Hematopoietic multipotent progenitor cell (in vitro differentiated cells): ENCODE measurements around the gene DBET. TPM values are rescaled to one million over a fixed set of nuclear protein-coding genes. Genes with fewer than 3 reads are reported as not detected.
"Not testable (repeated sequence)": the region's sequence is repeated elsewhere in the genome, so short reads cannot be mapped to it uniquely, and the experiment has no call there.

Experiments
- DNase-seq, 3 donors: peaks; one replicate each; pipeline ENCODE4 v3.0.0-alpha.2; 2011 to 2015; ENCODE audit warnings: low read depth in 2 of 3, low spot score in 2 of 3
- total RNA-seq: library from RNA; depleted of rRNA; stranded (reverse); fragments of >200 nt; gene quantifications from one replicate; pipeline ENCODE4 v1.2.3, GENCODE V29; 2012

Gene DBET
- total RNA-seq, result not detected

DNA sequence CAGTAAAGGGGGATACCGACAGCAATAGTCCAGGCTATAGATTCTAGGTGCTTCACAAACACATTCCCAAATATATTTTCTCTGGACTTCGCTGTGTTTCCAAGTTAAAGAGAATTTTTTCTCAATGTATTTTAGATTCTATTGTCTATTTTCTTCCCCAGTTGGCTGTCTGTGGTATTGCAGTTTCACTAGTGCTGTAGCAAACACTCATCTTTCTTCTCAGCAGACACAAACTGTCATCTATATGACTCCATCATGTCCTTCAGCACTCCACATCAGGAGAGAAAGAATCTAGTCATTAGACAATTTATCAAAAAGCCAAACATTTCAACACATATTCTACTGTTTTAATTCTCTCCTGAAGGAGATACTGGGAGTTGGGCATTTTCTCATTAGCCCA lies at the start of gene DBET:
DBET (plus strand) TSS at position 161 of the 400 bp plus-strand sequence.
- not testable (repeated sequence) for DNase-seq

DNA sequence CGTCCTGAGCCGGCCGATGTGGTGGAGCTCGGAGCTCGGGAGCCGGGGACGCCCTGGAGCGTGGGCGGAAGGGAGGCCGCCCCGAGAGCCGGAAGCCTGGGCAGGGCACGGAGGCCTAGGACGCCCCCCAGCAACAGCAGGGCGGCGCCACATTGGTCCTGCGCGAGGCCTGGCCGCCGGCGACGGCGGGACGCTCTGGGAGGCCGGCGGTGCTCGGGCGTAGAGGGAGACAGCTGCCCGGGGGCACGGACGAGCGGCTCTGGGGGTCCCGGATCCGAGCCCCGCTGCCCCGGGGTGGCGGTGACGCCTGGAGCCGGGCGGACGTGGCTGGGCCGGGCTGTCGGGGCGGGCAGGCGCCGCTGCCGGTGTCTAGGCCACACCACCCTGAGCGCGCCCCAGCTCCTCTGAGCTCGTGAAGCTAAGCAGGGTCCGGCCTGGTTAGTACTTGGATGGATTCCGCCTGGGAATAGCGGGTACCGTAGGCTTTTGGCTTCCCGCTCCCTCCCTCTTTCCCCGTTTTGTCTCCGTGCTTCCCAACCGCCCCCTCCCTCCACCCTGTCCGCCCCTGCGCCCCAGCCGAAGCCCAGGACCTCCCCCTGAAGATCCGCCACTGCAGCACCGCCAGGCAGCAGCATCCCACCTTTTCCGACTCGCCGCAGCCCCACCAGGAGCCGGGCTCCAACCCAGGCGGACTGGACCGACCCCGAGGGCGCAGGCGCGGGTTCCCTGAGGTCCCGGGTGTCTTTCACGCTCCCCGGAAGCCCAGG lies 49.3 kb upstream of the DBET start:
- DNase-seq, result peak in 1 of 3 donors; percentile 17

DNA sequence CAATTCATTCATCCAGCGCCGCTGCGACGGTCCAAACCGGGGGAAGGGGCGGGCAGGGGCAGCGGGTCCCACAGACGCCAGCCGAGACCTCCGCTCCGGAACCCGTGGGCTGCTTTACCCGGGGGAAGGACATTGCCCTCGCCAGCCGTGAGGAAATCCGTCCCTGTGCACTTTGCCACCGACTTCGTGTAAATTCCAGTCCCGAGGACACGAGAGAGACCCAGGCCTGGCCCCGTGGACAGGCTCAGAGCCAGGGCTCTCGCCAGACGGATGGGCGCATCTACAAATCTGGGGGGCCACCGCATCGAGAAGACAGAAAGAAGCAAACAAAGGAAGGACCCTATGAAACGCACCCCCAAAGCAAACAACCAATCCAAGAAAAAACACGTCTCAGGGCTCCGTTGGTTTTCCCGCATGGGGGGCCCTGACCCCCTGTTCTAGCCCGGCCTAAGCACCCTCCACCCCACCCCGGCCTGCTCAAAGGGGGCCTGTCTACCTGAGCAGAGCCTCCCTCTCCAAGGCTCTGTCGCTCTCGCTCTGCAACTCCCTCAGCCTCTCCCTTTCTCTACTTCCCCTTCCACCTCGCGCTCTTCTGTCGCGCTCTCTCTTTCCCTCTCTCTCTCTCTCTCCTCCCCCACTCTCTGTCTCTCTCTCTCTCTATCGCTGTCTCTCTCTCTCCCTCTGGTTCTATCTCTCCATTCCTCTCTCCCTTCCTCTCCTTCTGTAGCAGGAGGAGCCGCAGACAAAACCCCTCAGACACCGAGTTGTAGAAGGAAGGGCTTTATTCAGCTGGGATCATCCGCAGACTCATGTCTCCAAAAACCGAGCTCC lies 48.5 kb upstream of the DBET start:
- DNase-seq, result peak in 1 of 3 donors; percentile 19

DNA sequence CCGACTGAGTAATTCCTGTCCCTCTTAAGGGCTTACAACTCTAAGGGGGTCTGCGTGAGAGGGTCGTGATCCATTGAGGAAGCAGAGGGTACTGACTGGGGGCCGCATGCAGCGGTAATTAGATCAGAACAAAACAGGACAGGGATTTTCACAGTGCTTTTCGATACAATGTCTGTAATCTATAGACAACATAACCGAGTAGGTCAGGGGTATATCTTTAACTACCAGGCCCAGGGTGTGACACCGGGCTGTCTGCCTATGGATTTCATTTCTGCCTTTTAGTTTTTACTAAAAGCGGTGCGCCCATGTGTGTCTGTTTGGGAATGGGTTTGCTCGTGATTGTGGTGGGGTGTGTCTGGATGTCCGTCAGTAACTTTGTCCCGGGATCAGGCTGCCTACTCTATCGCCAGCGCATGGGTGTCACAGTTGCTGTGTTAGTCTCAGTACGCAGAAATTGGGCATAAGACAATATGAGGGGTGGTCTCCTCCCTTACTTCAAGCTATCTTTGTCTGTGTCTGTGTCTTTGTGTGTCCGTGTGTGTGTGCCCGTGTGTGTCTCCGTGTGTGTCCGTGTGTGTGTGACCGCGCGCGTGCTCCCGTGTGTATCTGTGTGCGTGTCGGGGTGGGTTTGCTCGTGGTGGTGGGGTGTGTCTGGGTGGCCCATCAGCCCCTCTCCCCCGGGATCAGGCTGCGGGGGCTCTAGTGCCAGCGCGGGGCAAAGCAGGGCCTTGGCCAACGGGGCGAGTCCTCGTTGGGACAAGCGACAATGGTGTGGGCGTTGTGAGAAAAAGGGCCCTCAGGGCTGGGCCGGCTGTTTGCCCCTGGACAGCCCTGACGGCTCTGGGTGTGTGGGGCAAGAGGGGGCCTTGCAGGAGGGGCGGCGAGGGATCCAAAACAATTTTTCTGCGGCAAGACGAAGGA lies 47.7 kb upstream of the DBET start:
- peak in 1 of 3 donors; percentile 1 for DNase-seq

DNA sequence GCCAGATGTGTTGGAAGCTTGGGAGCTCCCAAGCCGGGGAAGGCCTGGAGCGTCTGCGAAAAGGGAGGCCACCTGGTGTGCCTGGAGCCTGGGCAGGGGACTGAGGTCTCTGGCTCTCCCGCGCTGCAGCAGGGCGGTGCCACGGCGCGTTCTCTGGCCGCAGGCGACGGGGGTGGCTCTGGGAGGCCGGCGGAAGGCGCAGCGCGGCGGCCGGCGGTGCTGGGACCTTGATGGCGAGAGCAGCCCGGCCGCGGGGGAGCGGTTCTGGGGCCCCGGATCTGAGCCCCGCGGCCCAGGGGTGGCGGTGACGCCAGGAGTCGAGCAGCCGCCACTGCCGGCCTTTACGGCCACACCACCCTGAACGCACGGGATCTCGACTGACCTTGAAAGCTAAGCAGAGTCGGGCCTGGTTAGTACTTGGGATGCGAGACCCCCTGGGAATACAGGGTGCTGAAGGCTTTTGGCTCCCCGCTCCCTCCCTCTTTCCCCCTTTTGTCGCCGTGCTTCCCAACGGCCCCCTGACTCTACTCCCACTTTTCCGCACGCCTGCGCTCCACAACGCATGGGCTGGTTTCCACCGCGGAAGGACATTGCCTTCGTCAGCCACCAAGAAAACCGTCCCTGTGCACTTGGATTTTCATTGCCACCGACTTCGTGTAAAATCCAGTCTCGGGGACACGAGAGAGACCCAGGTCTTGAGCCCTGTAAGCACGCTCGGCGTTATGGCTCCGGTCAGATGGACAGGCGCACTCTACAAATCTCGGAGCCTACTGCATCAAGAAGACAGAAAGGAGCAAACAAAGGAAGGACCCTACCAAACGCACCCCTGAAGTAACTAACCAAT lies 46.7 kb upstream of the DBET start:
- peak in 1 of 3 donors; percentile 10 for DNase-seq

DNA sequence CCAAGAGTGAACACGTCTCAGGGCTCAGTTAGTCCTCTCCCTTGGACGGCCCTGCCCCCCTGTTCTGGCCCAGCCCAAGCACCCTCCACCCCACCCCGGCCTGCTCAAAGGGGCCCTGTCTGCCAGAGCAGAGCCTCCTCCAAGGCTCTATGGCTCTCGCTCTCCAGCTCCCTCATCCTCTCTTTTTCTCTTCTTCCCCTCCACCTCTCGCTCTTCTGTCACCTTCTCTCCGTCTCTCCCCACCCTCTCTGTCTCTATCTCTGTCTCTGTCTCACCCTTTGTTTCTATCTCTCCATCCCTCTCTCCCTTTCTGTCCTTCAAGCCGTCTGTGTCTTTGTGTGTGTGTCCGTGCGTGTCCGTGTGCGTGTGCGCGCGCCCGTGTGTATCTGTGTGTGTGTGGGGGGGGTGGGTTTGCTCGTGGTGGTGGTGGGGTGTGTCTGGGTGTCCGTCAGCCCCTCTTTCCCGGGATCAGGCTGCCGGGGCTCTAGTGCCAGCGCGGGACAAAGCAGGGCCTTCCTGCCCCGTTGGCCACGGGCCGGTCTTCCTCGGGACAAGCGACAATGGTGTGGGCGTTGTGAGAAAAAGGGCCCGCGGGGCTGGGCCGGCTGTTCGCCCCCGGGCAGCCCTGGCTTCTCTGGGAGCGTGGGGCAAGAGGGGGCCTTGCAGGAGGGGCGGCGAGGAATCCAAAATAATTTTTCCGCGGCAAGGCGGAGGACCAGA lies 45.9 kb upstream of the DBET start:
- no peak for DNase-seq

DNA sequence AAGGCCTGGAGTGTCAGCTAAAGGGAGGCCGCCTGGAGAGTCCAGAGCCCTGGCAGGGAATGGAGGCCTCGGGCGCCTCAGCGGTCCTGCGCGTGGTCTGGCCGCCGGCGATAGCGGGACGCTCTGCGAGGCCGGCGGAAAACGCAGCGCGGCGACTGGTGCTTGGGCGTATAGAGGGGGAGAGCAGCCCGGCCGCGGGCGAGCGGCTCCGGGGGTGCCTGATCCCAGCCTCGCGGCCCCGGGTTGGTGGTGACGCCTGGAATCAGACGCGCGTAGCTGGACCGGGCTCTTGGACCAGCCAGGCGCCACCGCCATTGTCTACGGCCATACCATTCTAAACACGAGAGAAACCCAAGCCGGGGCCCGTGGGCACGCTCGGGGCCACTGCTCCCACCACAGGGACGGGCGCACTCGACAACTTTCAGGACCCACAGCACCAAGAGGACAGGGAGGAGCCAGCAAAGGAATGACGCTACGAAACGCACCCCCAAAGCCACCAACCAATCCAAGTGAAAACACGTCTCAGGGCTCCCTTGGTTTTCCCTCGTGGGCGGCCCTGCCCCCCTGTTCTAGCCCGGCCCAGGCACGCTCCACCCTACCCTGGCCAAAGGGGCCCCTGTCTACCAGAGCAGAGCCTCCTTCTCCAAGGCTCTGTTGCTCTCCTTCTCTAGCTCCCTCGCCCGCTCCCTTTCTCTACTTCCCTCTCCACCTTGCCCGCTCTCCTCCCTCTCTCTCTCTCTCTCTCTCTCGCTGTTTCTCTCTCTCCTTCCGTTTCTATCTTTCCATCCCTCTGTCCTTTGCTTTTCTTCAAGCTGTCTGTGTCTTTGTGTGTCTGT lies 45.1 kb upstream of the DBET start:
- peak in 1 of 3 donors; percentile 21 for DNase-seq

DNA sequence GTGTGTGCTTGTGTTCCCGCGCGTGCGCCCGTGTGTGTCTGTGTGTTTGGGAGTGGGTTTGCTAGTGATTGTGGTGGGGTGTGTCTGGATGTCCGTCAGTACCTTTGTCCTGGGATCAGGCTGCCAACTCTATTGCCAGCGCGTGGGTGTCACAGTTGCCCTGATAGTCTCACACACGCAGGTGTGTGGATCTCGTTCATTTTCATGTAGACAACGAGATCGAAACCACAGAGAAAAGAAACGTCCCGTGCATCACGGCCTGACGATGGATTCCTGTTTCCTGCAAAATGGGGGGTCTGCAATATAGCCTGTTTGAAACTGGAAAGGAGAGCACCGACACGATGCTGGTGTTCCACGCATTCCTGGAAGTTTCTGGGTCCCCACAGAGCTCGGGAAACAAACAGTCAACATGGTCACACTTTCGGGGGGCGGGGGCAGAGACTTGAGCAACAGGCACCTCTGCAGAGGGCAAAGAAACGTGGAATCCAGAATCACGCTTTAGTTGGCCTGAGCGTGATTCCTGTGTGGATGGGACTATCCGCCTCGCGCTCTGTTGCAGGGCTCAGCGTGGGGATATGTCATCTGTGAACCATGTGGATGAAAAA lies 44.3 kb upstream of the DBET start:
- peak in 1 of 3 donors; percentile 2 for DNase-seq

DNA sequence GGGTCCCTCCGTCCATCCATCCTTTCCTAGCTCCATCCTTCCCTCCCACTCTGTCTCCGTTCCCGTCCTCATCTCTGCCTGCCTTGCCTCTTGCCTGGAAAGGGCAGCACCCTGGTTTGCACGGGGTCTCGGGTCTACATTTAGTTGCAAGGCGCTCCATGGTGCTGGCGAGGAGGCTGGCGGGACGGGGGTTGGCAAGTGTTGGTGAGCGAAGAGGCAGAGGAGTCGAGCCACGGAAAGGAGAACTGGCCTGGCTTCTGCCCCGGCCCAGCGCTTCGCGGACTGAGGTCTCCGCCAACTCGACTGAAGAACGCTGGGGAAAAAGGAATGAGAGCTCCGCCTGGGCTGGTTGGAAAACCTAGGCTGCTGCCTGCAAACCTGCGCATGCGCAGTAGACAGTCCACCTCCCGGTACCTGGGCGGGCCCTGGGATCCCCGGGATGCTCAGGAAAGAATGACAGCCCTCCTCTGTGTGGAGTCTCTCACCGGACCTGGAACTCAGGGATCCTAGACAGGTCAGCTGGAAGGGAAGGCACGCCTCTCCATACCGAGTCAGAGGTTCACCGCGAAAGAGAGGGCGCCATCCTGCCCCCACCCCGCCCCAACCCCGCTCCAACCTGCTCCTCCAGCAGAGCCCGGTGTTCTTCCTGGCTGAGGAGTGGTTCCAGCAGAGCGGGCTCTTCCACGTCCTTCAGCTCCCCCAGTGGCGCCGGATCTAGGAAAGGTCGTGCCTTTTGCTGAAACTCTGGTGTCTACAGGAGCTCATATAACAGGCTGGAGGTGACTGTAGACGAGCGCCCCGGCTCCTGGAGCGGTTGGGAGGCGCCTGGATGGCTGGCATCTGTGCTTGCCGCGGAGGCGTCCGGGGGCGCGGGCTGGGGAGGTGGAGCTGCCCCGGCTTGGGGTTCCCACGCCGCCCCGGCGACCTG lies 43.2 kb upstream of the DBET start:
- peak in 1 of 3 donors; percentile 55 for DNase-seq

DNA sequence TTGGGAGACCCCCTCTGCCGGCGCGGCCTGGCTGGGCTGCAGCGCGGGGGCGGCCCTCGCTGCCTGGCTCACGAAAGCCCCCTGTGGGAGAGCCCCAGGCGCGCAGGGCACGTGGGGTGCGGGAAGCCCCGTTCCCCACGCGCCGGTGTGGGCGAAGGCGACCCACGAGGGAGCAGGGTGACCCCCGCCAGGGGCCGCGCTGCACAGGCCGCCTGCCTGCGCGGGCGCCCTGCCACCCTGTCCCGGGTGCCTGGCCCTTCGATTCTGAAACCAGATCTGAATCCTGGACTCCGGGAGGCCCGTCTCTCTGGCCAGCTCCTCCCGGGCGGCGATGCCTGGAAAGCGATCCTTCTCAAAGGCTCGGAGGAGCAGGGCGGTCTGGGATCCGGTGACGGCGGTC lies 42.3 kb upstream of the DBET start:
- not testable (repeated sequence) for DNase-seq

DNA sequence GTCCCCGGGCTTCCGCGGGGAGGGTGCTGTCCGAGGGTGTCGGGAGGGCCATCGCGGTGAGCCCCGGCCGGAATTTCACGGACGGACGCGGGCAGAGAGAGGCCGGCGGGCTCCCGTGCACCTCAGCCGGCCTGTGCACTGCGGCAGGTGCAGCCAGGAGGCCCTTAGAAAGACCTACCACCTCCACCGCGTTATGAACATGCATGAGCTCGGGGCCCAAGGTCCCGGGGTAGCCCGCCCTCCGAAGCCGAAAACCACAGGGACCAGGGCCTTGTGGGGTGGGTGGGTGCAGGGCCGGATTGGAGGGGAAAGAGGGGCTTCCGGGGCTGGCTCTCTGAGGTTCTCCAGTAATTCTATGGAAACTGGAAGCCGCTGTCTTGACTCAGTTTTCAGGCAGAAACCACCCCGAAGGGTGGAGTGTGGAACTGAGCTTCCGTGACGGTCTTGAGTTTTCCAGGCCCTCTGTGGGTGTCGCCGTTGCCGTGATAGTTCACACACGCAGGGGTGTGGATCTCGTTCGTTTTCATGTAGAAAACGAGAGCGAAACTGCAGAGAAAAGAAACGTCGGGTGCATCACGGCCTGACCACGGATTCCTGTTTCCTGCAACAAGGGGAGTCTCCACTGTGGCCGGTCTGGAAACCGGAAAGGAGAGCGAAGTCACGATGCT lies 41.6 kb upstream of the DBET start:
- peak in 1 of 3 donors; percentile 4 for DNase-seq

DNA sequence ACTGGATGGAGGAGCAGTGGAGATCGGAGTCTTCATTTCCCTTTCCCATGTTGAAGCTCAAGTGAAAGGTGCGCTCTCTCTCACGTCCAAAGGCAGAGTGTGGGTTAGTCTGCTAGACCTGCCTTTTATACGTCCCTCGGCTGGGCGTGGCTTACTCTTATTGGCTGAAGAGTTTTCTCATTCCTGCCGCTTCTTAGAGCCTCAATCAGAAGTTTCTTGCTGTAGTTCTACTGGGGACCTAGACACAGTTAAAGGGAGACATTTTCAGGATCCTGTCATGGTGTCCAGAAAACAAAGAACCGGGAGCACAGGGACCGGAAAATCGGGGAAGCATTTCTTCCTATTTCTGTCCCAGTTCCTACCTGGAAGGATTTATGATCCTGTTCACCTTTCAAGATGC lies 37.1 kb upstream of the DBET start, which contains the start of gene FRG2:
FRG2 (minus strand) TSS at position 101 of the 400 bp plus-strand sequence; CDS start at position 49, 52 bp downstream.
- not testable (repeated sequence) for DNase-seq

DNA sequence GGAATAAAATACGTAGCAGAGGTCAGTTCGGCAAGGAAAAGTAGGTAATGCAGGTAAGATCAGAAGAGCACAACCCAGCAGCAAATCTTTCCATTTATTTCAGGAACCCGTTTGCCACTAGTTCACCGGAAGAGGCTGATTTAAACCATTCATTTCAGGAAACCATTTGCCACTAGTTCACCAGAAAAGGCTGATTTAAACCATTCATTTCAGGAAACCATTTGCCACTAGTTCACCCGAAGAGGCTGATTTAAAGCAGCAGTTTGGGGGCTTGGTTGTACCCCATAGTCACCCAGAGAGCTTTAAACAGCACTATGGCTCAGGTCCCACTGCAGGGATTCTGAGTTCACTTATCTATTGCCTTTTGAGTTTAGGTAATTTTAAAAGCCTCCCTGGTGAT lies 33.0 kb upstream of the DBET start:
- not testable (repeated sequence) for DNase-seq

DNA sequence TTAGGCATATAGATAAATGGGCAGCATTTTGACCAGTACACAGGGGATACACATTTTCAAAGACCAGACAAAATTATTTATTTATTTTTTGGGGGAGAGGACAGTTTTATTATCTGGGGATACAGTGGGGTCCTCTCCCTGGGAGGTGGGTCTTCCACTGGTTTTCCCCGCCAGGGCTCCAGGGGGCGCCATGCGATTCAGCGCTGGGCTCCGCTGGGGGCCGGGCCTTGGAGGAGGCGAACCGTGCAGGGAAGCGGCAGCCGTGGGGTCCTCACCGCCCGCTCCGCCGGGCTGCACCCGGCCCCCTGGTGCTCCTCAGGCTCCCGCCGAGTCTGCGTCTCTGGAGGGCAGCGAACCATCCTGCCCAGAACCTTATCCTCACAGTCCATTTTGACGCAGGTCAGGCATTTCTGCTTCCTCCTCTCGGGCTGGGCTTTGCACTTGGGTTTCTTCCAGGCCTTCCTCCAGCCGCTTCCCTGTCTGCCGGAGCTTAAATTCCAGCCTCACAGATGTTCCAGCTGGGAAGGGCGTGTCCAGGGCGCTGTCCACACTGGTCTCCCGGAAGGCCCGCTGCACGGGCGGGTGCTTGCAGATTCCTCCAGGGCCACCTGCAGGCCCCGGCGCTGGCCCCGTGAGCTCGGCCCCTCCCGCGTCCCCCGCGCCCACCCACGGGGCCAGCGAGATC lies 26.5 kb upstream of the DBET start:
- DNase-seq, result not testable (repeated sequence)

DNA sequence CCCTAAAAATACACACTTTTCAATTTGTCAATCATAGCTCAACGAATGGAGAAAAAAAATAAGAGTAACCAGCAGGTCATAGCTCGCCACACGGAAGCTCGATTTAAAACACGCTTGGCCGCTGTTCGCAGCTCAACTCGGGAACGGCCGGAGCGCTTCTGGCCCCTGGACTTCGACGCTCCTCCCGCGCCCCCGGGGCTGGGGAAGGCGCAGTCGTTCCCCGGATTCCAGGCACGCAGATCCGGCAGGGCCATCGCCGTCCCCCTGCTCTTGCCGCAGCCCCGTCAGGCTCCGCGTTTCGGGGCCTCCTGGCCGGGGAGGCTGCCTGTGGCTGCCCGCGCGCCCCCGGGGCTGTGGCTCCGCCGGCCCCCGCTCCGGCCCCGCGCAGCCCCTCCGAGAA lies 23.4 kb upstream of the DBET start:
- DNase-seq, result not testable (repeated sequence)
